GM12864 (cell line): ENCODE results near the gene ZNF549.

Experiments used
- DNase-seq: peaks from one replicate; pipeline ENCODE4 v3.0.0-alpha.2; 2011; ENCODE audit warnings: low read depth
- H3K4me3 ChIP-seq: 2 replicates; pipeline ENCODE4 v1.5.1; 2011; ENCODE audit warnings: mild to moderate bottlenecking, low read depth, low read length, control low read depth
- TF ChIP-seq, protein P1 (sequence below): IDR thresholded peaks from 2 replicates; pipeline ENCODE4 v1.5.1; 2011; ENCODE audit warnings: low read depth, mild to moderate bottlenecking, moderate library complexity, low read length, control low read depth, inconsistent platforms; ENCODE audit errors: missing control alignments

The ZNF549 gene

DNA sequence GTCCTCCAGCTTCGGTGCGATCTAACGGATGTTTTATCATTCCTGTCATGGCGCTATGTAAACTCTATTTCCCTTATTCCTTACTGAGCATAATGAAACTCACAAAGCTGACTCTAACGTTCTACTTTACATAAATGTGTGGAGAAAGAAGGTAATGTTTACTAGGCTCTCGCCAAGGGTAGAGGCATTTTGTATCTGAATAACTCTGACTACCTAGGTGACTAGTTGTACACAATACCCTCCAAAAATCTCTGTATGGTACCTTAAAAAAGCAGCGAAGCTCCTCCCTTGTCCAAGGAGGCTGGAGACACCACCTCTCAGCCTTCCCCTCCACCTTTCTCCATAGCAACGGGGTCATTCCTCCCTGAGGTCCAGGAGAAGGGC is 72.2 kb downstream of the ZNF549 start:
- TF ChIP-seq, protein P1, sequence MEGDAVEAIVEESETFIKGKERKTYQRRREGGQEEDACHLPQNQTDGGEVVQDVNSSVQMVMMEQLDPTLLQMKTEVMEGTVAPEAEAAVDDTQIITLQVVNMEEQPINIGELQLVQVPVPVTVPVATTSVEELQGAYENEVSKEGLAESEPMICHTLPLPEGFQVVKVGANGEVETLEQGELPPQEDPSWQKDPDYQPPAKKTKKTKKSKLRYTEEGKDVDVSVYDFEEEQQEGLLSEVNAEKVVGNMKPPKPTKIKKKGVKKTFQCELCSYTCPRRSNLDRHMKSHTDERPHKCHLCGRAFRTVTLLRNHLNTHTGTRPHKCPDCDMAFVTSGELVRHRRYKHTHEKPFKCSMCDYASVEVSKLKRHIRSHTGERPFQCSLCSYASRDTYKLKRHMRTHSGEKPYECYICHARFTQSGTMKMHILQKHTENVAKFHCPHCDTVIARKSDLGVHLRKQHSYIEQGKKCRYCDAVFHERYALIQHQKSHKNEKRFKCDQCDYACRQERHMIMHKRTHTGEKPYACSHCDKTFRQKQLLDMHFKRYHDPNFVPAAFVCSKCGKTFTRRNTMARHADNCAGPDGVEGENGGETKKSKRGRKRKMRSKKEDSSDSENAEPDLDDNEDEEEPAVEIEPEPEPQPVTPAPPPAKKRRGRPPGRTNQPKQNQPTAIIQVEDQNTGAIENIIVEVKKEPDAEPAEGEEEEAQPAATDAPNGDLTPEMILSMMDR = no peak
- DNase-seq = no peak
- H3K4me3 ChIP-seq = peak overlapping the region; percentile 90

- peak; percentile 81 for DNase-seq
- TF ChIP-seq, protein P1 = no peak
- peak within 1 kb of the TSS; percentile 90 for H3K4me3 ChIP-seq
These were observed 72.7 kb downstream of the ZNF549 start, which contains the start of gene ZNF530 for GRCh38 chr19:57599761-57600383. Gene ZNF530 (plus strand): TSS chr19:57599885. CDS start chr19:57604346, 4,461 bp downstream.

GRCh38 chr19:57606931-57607330 is 79.8 kb downstream of the ZNF549 start:
- H3K4me3 ChIP-seq = no peak overlapping the region
- TF ChIP-seq, protein P1 = no peak
- DNase-seq = no peak
